Mucosa of descending colon (tissue), 3 donors: ENCODE data around the gene TASP1. TPM values are rescaled to one million over a fixed set of nuclear protein-coding genes. Genes with fewer than 3 reads are reported as not detected.
A peak's percentile ranks its signal among the peaks of the same experiment; 100 is the strongest.

Experiments
- ATAC-seq: fragments of 200-7000 bp; cut with Tn5 transposase; one replicate; pipeline ENCODE4 v1.9.1; 2020; ENCODE audit warnings: mild to moderate bottlenecking, moderate library complexity
- DNase-seq, 3 donors: peaks; one replicate each; pipeline ENCODE4 v3.0.0-alpha.2; 2020
- H3K36me3 ChIP-seq: fragments of 200-600 bp; one replicate; pipeline ENCODE4 v1.8.0; 2021; ENCODE audit warnings: low read depth, mild to moderate bottlenecking
- H3K4me1 ChIP-seq: fragments of 200-600 bp; one replicate; pipeline ENCODE4 v1.8.0; 2021; ENCODE audit warnings: low read depth, mild to moderate bottlenecking
- H3K4me3 ChIP-seq: fragments of 200-600 bp; one replicate; pipeline ENCODE4 v1.8.0; 2021; ENCODE audit warnings: mild to moderate bottlenecking
- H3K9me3 ChIP-seq: fragments of 200-600 bp; one replicate; pipeline ENCODE4 v1.8.0; 2021; ENCODE audit warnings: mild to moderate bottlenecking
- CTCF ChIP-seq: fragments of 200-600 bp; IDR thresholded peaks from one replicate; pipeline ENCODE4 v1.8.0; 2022; ENCODE audit warnings: antibody characterized with exemption, mild to moderate bottlenecking
- intact Hi-C, 2 donors: fragments of 100-400 bp; cut with DNase I in 1 of 2; cut with micrococcal nuclease in 1 of 2; formaldehyde crosslinking; loops; one replicate each; pipeline versions ENCODE4 v1.11.0 to v1.11.1; 2022; cut with DNase I, micrococcal nuclease
- total RNA-seq, 3 donors: library from RNA; stranded (reverse); fragmentation: NEBNext Ultra II Directional in 2 of 3; extraction: Animal tissue kit (Norgen Biotek cat#: 25700) in 2 of 3; gene quantifications; one replicate each; pipeline versions ENCODE4 v1.2.1 to v1.2.4, GENCODE V29; 2021 to 2023
- donor health status: DM: no; HTN: no; CAD: no; lungs with moderate emphysema.
- donor health status: DM: no; HTN: no; CAD: no.
- donor health status: DM: no; HTN: yes; CAD: no.

Gene TASP1
- total RNA-seq, 3 donors from 2014 or later = 13.3 to 15.0 (median 13.8) TPM

DNA sequence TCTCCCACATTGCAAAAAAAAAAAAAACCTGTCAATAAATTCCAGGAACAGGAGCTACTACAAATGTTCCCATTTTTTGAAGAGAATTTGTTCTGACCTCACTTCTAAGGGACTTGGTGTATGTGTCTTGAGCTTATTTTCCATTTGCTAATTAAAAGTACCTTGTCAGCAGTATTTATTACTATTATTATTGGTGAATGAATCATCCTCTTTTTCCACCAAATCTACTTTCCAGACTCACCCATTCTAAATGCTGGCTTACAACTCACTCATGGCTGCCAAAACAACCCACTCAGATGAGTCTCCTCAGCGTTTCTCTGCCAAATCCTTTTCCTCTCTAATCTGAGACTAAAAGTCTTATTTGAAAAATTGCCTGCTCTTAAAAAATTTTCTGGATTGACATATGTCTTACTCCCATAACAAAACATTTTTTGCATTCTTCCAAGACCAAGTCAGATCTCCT, 33.2 kb upstream of the TASP1 start:
- TF ChIP-seq CTCF = no peak
- Histone ChIP-seq H3K36me3 (no peaks in the 10 kb centered on the region), H3K4me1 (no peaks in the 10 kb centered on the region), H3K9me3 (no peaks in the 10 kb centered on the region), H3K4me3 (no peak overlapping the region)
- ATAC-seq (no peak), DNase-seq (peak in 1 of 3 donors; percentile 9)
- intact Hi-C loops = no loop called here

GRCh38 chr20:13671512-13671911, 32.8 kb upstream of the TASP1 start:
- no peak overlapping the region for H3K4me3 ChIP-seq
- H3K4me1 ChIP-seq = no peaks in the 10 kb centered on the region
- intact Hi-C loops = no loop called here
- DNase-seq (no peak), ATAC-seq (no peak)
- TF ChIP-seq CTCF = no peak
- no peaks in the 10 kb centered on the region for H3K9me3 ChIP-seq
- H3K36me3 ChIP-seq = no peaks in the 10 kb centered on the region

- no peak for TF ChIP-seq CTCF
- Histone ChIP-seq H3K36me3 (no peaks in the 10 kb centered on the region), H3K4me1 (no peaks in the 10 kb centered on the region), H3K4me3 (no peak overlapping the region), H3K9me3 (no peaks in the 10 kb centered on the region)
- intact Hi-C loops = no loop called here
- ATAC-seq = no peak
- no peak for DNase-seq
Observed at GRCh38 chr20:13670160-13670559, 31.4 kb upstream of the TASP1 start.

GRCh38 chr20:13665709-13666395, 27.1 kb upstream of the TASP1 start:
- DNase-seq (no peak), ATAC-seq (no peak)
- Histone ChIP-seq H3K36me3 (no peaks in the 10 kb centered on the region), H3K4me1 (no peaks in the 10 kb centered on the region), H3K9me3 (no peaks in the 10 kb centered on the region), H3K4me3 (no peak overlapping the region)
- TF ChIP-seq CTCF = no peak
- intact Hi-C loops = no loop called here

DNA sequence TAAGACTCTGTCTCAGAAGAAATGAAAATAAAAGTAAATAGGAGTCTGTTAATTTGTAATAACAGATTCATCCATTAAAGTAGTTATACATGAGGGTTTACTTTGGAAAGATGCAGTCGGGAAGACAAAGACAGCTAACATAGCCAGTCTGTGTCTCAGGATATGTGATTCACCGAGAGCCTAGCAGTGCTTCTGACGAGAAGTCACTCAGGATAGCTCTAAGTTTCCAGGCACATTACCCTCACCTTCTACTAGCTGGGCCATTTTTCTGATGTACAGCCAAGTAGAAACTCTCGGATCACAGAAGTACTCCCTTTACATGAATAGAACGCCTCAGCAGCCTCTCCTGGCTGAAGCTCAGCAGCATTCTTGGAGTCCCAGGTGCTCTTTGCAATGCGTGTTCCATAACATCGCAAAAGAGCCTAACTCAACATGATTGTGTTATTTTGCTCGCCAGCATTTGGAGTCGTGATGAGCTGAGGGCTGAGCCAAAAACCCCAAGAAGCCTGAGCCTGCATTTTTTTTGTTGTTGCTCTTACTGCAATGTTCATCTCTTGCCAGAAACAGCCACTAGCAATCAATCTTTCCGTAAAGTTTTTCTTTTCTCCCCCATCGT, 22.4 kb upstream of the TASP1 start:
- H3K4me1 ChIP-seq = no peaks in the 10 kb centered on the region
- H3K36me3 ChIP-seq = no peaks in the 10 kb centered on the region
- no peaks in the 10 kb centered on the region for H3K9me3 ChIP-seq
- ATAC-seq = no peak
- no peak for DNase-seq
- intact Hi-C loops = no loop called here
- no peak overlapping the region for H3K4me3 ChIP-seq
- no peak for TF ChIP-seq CTCF
